T47D (cell line): Measurements from ENCODE around the gene IGSF3.

Source experiments
- DNase-seq, 2 experiments: peaks; one replicate each; pipeline versions ENCODE4 v3.0.0 to v3.0.0-alpha.2; 2011 to 2012; ENCODE audit warnings: low read depth in 1 of 2, low spot score in 1 of 2
- JUND ChIP-seq: IDR thresholded peaks from 2 replicates; pipeline ENCODE4 v1.6.1; 2012; ENCODE audit warnings: low read depth
- in situ Hi-C: cut with HindIII; loops from 2 replicates; pipeline ENCODE4 v1.10.0; 2016; ENCODE audit warnings: low sequenced_read_pairs, low pct_unique_long_range_greater_than_20kb

The IGSF3 gene

GRCh38 chr1:116558571-116558970, 109.0 kb downstream of the IGSF3 start:
- TF ChIP-seq JUND, result no peak
- in situ Hi-C loops, result no loop called here
- no peak for DNase-seq

- DNase-seq, result no peak
- in situ Hi-C loops, result no loop called here
- no peak for TF ChIP-seq JUND
Observed at GRCh38 chr1:116558140-116558549, 109.4 kb downstream of the IGSF3 start.

- in situ Hi-C loops, result no loop called here
- no peak for TF ChIP-seq JUND
Observed at GRCh38 chr1:116557323-116557878, 110.1 kb downstream of the IGSF3 start.

GRCh38 chr1:116556289-116557006, 111.1 kb downstream of the IGSF3 start:
- in situ Hi-C loops, result no loop called here
- DNase-seq, result no peak
- TF ChIP-seq JUND, result no peak

More at GRCh38 chr1:116557323-116557878, 110.1 kb downstream of the IGSF3 start:
- DNase-seq, result no peak

- no peak for TF ChIP-seq JUND
- in situ Hi-C loops, result no loop called here
- DNase-seq, result no peak
Observed at GRCh38 chr1:116554924-116555323, 112.6 kb downstream of the IGSF3 start.

- in situ Hi-C loops, result no loop called here
- no peak for TF ChIP-seq JUND
- no peak for DNase-seq
Observed at GRCh38 chr1:116553386-116554115, 114.0 kb downstream of the IGSF3 start.

- no peak for TF ChIP-seq JUND
- in situ Hi-C loops, result no loop called here
Observed at GRCh38 chr1:116546354-116546977, 121.1 kb downstream of the IGSF3 start.

GRCh38 chr1:116545359-116545705, 122.2 kb downstream of the IGSF3 start:
- in situ Hi-C loops, result no loop called here
- no peak for DNase-seq
- no peak for TF ChIP-seq JUND

More at GRCh38 chr1:116546354-116546977, 121.1 kb downstream of the IGSF3 start:
- no peak for DNase-seq

- DNase-seq, result no peak
- no peak for TF ChIP-seq JUND
- in situ Hi-C loops, result no loop called here
Observed at GRCh38 chr1:116544588-116545358, 122.8 kb downstream of the IGSF3 start.

- TF ChIP-seq JUND, result no peak
- no peak for DNase-seq
- in situ Hi-C loops, result no loop called here
Observed at GRCh38 chr1:116540088-116540487, 127.4 kb downstream of the IGSF3 start.

GRCh38 chr1:116538544-116538943, 129.0 kb downstream of the IGSF3 start:
- DNase-seq, result no peak
- no peak for TF ChIP-seq JUND
- in situ Hi-C loops, result no loop called here

GRCh38 chr1:116537898-116538297, 129.6 kb downstream of the IGSF3 start:
- no peak for DNase-seq
- no peak for TF ChIP-seq JUND
- in situ Hi-C loops, result no loop called here
